Stimulated activated CD4-positive, alpha-beta T cell treated with anti-CD3 and anti-CD28 coated beads, Interleukin-2, amount 100 ng/mL, for 48 hours (primary cell): Measurements from ENCODE around the gene PSME3IP1.
A peak's percentile ranks its signal among the peaks of the same experiment; 100 is the strongest.
"Not testable (repeated sequence)": the region's sequence is repeated elsewhere in the genome, so short reads cannot be mapped to it uniquely, and the experiment has no call there.

Source experiments
- DNase-seq, 2 donors: peaks; one replicate each; pipeline ENCODE4 v3.0.0-alpha.2; 2020

The PSME3IP1 gene

DNA sequence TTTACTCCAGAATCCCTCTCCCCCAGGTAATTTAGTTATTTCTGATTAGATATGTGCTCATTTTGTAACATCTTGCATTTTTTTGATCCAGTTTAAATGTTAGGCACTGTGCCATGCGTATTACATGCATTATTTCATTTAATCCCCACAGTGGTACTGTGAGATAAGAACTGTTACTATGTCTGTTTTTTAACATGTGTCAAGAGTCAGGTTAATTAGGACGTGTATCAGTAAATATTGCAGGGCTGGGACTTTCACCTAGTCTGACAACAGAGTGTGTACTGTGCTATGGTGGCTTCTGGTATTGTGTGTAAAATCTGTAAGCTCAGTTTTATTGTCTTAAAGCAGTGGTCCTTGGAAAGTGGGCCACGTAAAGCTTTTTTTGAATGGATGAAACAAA lies 10.9 kb upstream of the PSME3IP1 start:
- DNase-seq = no peak

DNA sequence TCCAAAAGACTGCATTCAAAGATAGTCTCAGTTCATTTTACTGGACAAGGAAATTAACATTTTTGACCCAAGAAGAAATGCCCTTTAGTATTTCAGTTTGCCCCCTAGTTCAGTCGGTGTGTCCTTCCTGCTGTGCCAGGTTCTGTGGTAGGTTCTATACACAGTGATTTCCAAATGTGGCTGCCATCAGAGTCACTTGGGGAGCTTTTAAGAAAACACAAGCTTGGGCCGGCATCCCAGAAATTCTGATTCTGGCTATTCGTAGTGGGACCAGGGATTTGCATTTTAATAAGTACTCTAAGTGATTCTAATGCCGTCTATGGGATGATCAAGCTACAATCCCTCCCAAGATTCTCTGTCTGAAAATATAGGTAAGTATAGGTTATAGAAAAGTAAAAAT lies 10.4 kb upstream of the PSME3IP1 start:
- no peak for DNase-seq

DNA sequence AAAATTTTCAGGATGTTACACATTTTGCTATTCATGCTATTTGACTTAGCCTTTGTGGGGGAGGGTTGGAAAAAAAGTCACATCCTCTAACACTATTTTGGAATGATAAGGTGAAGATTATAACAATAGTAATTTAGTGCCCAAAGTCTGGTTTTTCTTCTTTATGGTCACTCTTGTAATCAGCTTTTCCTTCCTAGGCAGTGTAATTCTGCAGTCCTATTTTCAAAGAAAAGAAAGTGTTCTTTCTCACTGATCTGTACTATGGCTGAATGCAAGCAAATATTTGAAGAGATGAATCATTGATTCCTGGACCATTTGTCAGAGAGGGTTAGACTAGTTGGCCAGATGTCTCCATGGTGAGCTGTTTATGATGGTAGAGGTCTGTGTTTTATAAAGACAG lies 8.7 kb upstream of the PSME3IP1 start:
- no peak for DNase-seq

DNA sequence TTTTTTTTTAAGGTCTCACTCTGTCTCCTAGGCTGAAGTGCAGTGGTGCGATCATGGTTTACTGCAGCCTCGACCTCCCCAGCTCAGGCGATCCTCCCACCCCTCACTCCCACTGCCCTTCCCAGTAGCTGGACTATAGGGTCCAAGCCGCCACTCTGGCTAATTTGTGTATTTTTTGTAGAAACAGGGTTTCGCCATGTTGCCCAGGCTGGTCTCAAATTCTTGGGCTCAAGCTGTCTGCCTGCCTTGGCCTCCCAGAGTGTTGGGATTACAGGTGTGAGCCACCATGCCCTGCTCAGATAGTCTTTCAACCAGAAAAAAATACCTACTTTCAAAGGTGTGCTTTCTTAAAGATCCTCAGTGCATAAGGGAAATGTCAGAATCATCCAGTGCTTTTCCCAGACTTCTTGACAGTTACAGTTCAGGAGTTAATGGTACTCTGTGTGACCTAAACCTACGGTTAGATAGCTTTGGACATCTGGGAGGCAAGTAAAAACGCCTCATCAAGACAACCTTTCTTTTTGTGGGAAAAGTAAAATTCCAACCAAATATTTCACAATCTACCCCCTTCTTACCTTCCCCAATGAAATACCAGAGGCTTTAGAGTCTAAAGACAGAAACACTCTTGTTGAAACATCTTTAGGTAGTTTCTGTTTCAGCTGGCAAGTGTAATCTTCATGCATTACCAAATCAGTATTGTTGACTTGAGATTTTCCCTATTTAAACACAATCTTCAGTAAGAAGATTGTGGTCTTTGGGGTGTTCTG lies 7.1 kb upstream of the PSME3IP1 start:
- DNase-seq = no peak

DNA sequence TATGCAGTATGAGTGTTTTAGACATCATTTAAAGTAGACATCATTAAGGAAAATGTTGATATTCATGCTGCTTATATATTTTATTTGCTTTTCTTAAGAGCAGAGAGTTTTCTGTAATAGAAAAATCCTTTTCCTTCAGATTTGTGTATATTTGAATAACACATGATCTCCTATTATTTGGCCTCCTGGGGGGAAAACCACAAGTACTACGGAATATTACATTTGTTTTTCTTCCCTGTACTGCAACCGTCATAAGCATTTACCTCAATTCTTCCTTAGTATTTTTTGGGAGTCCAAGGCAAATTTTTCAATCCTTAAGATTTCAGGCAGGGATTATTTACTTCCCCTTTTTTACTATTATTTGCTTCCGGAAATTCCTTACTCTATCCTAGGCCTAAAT lies 6.3 kb upstream of the PSME3IP1 start:
- DNase-seq = no peak

DNA sequence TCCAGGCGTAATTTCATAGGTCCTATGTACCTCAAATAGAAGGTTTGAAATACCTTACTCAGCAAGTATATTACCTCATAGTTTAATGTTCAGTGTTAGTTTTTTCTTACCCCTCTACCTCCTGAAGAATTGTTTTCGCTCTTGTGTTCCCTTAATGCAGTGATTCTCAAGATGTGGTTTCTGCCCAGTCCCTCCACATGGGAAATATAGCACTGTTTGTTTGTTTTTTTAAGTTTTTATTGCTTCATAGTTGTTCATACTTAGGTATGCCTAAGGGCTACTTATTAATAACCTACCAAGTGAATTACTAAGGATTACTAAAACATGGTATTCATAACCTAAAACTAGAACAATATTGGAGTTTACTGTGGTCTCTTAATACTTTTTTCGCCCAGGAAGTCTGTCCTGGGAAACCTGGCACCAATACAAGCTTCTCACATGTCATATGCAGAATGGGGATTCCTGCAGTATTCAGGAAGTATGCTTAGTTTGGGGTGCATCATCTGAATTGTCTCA lies 5.3 kb upstream of the PSME3IP1 start:
- no peak for DNase-seq

DNA sequence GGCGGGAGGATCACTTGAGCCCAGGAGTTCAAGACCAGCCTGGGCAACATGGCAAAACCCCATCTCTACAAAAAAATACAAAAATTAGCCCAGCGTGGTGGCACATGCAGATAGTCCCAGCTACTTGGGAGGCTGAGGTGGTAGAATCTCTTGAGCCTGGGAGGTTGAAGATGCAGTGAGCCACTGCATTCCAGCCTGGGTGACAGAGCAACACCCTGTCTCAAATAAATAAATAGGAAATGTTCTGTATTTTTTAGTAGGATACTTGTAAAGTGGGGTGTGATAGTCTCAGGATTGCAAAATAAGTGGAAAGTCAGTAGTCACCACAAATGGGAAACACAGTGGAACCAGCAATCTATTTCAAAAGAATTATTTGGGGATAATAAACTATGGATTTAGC lies 4.3 kb upstream of the PSME3IP1 start:
- DNase-seq = no peak

DNA sequence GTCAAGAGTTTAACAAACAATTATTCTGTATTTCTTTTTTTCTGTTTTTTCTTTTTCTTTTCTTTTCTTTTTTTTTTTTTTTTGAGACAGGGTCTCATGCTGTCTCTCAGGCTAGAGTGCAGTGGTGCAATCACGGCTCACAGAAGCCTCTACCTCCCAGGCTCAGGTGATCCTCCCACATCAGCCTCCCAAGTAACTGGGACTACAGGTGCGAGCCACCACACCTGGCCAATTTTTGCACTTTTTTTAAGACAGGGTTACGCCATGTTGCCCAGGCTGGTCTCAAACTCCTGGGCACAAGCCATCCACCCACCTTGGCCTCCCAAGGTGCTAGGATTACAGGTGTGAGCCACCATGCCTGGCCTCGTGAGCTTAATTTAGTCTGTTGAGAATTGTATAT lies 3.7 kb upstream of the PSME3IP1 start:
- DNase-seq = not testable (repeated sequence)

DNA sequence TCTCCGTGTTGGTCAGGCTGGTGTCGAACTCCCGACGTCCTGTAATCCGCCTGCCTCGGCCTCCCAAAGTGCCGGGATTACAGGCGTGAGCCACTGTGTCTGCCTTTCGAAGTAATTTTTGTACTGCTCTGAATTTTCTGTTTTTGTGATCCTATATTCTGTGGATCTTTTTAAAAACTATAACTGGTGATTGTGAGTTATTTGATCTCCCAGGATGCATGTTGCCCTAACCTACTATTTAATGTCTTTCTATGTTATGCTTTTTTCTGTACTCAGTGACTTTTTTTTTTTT lies 2.8 kb upstream of the PSME3IP1 start:
- no peak for DNase-seq

DNA sequence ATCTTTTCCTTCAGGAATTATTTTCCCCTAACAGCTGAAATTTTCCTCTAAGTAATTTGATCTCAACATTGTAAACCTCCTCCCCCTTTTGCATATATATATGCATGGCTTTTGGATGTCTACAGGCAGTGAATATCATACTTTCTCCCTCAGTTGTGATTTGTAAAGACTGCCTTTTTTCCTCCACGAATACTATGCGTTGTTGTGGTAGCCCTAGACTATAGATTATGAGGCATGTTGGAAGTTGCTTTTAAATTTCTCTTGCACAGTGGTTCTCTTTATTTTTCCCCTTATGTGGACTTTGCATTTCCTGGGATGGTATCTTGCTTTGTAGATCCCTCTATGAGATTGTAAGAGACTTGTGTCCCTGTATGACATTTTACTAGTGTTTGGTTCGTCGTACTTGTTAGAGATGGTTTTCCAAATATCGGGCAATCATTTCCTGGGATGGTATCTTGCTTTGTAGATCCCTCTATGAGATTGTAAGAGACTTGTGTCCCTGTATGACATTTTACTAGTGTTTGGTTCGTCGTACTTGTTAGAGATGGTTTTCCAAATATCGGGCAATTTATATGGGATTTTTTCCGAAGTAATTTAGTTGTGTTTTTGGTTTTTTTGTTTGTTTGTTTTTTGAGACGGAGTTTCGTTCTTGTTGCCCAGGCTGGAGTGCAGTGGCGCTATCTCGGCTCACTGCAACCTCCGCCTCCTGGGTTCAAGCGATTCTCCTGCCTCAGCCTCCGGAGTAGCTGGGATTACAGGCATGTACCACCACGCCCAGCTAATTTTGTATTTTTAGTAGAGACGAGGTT lies 2.3 kb upstream of the PSME3IP1 start:
- not testable (repeated sequence) for DNase-seq

DNA sequence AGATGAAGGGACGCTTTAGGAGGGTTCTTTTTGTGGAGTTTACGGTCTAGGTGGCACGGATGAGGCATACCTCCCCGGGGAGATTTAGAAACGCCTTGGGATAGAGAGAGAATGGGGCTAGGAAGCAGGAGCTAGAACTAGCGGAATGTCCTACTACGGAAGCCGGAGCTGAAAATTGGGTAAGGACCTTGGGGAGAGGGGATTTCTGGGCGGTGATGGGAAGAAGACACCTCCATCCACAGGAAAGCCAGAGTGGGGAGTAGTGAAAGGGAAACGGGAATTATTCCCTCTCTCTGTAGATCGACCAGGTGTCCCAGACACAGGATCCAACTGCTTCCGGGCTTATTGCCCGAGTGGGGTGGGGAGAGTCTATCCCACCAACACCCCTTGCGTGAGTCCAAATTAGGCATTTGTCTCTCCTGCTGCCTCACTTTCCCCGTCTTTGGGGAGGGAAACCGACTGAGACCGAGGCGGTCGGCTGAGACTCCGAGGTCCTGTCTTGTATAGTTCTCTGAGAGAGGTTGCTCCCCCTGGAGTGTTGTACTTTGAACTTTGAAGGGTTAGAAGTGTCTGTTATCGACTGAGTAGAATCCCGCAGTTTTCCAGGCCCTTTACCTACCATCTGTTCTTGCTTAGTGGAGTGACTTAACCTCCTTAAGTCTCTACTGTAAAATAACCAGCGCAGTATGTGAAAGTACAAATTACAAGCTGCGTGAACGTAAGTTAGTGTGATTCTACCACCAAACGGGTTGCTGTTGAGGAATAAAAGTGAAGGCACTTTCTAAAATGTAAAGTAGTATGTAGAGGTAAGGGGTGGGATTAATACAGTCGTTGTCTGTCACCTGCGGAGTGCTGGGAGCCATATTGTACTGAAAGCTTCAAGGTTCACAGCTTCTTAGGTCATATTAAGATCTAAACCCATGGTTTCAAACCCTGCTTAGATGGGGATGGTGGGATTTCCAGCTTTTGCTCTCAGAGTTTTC lies 1.3 kb upstream of the PSME3IP1 start:
- no peak for DNase-seq

DNA sequence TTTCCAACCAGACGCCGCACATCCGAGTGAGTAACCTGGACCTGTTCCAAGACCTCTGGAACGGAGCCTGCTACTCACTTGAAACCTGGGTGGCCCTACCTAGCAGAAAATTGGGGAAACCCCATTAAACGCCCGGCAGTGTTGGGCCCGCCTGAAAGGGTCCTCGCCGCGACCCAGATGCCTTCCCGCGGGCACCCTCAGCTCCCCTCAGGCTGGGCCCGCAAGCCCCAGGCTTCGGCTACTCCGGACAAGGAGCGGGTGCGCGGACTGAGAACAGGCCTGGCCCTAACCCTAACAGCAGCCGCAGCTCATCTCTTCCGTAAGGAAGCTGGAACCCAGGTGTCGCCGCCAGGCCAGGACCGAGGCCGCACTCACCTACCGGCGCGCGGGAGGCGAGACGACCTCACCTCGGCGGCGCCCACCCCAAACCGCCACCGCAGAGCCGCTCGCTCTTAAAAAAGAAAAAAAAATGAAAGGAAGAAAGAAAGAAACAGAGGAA lies 344 bp downstream of the PSME3IP1 start:
- DNase-seq = peak in 1 of 2 donors; percentile 14

DNA sequence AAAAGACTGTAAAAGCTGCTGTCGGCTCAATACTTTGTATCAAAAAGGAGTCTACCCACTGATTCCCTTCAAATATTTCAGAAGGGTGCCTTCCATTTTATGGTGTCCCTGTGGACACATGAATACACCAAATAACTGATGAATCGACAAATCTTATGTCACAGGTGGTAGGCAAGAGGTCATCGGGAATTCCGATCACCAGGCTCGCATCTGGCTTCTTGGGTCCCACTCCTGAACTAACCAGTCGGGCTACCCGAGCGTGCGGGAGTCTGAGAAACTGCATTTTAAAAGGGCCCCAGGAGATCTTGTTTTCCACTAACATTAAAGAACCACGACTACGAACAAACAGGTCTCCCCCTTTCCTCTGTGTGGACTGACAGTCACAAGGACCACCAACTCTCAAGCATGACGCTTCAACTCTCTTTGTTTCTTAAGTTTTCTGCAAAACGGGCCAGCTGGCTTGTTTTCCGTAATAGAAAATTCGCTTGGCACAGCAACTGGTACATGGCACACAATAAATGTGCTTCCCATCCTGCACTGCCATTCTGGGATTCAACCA lies 873 bp downstream of the PSME3IP1 start:
- no peak for DNase-seq

DNA sequence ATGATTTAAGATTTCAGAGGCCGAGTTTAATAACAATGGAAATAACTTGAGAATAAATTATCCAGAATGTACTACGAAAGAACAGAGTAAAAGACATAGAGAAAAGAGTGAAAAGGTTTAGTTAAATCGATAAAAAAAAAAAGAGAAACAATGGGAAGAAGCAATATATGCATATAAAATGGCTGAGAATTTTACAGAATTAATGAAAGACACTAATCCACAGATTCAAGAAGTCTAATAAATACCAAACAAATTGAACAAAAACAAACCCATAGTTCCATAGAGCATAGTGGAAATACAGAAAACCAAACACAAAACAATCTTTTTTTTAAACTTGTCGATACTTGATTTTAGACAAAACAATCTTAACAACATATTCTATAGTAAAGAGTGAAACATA lies 1.7 kb downstream of the PSME3IP1 start:
- DNase-seq = no peak

DNA sequence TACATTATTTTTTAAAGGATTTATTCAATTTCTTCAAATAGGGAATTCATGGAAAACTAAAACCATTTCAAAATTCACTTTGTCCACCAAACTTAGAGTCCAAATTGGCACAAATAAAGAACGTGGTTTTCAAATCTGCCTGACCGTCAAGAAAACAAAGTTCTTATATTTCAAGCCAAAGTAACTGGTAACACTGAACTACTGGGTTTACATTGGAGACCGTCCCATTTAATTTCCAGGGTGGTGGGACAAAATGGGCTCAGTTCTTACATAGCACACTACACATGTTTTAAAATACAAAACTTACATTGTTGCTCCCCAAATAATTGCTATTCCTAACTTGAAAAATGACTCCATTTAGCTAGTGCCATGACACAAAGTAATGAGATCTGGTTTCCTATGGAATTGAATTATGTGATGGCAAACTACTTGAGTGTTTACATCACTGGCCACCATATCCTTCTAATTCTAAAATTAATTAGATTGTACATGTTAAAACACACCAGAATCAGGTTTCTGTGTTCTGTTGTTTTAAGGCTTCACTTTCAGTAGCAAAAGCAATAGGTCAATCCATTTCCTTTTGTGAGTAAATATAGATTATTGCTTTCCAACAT lies 6.5 kb downstream of the PSME3IP1 start:
- no peak for DNase-seq

DNA sequence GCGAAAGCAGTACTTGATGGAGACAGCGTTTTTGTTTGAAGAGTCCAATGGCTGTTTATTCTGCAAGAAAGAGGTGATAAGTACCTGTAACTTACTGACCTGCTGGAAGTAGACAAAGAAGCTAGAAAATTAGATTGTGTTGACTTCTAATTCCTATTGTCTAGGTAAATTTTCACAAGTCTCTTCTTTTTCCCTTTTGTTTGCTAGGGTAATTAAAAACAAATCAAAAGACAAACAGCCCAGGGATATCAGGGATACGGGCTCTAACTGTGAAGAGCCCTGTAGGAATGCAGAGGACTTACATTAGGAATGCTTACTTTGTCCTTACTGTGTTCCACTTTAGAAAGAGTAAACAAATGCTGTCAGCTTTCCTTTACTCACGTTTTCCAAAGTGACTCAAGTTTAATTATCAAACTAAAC lies 7.0 kb downstream of the PSME3IP1 start:
- no peak for DNase-seq

DNA sequence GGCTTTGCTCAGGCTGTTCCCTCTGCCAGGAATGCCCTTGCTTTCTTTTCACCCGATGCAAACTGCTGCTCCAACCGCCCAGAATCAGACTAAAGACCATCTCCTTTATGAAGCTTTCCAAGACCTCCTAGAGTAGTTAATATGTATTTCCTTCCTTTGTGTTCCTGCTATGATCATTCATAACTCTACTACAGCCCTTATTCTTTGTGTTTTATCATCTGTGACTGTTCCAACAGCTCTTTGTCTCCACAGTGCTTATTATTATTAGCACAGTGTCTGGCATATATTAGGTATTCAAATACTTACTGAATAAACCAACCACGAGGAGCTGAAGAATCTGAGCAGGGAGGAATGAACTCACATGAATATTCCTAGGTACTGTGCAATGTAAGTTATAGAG lies 7.6 kb downstream of the PSME3IP1 start:
- no peak for DNase-seq

DNA sequence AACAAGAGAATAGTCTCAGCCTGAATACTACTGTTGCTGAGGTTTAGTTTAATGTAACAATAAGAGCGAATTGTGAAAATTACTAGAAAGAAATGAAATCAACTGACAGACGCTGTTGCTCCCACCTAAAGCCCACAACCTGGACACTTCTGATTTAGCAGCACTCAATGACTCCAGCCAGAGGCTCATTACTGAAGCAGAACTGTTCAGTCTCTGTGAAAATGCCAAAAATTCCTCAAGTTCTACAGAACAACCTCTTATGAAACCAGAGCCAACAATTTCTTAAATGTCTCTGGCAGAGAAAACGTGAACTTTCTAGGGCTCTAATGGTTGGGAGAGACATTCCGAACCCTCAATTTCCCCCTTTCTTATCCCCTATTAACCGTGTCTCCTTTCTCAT lies 9.9 kb downstream of the PSME3IP1 start:
- DNase-seq = no peak

DNA sequence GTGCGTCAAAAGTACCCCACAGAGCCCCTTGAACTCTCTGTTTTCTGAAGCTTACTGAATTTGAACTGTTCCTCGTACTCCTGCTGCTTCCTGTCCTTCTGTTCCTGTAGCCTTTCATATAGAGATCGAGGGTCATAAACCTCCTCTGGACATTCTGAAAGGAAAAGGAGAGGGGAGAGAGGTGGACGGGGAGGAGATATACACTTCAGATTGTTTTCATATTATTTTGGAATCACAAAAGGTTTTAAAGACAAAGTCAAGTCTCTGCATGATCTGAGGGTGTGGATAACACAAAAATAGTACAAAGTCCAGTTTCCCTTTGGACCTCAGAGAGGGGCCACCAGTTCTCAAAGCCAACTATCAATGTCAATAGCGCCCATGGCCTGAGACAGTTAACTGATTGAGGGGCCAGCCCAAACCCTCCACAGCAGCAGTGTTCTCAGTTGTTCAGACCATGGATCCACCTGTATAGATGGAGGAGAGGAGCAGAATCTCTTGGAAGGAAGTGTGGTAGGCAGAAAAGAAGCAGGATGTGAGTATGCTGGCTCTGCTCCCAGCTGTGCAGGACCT lies 13.0 kb downstream of the PSME3IP1 start:
- DNase-seq = no peak

DNA sequence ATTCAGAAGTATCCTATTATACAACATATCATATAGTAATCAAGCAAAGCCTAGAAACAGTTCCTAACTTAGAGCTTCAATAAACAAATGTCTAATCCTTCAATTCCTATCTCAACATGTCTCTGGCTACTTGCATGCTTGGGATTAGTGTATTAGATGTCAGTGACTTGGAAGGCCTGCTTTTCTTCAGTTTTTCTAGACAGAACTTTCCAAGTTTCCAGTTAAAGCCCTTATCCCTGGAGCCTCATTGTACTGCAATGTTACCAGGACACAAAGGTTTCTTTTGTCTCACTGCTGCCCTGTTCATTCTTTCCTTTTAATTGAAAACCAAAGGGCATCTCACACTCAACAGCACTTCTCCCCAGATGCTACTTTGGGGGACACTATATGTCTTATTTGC lies 16.5 kb downstream of the PSME3IP1 start:
- no peak for DNase-seq

DNA sequence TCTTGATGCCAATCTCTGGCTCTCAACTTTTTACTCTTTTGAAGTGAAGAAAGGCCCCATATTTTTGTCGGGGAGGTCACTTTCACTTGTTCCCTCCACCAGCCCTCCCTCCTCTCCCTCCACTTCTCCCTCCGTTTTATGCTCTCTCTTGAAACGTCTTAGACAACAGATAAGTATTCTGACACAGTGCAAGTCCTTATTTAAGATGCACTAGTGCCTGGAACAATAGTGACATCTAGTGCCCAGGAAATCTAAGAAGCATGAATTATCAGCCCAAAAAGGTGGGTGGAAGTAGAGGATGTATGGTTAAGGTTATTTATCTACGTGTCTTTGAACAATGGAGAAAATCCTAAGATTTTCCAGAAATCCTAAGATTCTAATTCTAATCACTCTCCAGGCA lies 17.9 kb downstream of the PSME3IP1 start:
- DNase-seq = no peak

DNA sequence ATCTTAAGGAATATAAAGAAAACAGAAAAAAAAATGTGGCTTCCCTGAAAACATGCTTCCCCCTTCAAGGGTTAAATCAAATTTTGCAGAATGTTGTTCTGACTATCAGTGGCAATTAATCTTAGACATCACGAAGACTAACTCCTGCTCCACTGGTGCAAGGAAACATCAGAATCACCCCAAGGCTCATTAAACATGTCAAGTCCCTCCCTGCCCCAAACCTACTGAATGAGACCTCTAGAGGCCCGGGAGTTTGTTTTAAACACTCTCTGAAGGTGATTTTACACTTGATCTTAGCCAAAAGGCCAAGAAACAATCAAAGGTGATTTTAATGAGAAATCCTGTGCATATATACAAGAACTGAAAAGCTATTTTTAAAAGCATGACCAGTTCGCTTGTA lies 18.3 kb downstream of the PSME3IP1 start:
- DNase-seq = no peak
